CD4-positive, alpha-beta T cell treated with Interleukin-21 for 1 hour (primary cell): ENCODE data around the gene CASZ1.

Experiments used
- DNase-seq: peaks from one replicate; pipeline ENCODE4 v3.0.0-alpha.2; 2020

The CASZ1 gene

DNA sequence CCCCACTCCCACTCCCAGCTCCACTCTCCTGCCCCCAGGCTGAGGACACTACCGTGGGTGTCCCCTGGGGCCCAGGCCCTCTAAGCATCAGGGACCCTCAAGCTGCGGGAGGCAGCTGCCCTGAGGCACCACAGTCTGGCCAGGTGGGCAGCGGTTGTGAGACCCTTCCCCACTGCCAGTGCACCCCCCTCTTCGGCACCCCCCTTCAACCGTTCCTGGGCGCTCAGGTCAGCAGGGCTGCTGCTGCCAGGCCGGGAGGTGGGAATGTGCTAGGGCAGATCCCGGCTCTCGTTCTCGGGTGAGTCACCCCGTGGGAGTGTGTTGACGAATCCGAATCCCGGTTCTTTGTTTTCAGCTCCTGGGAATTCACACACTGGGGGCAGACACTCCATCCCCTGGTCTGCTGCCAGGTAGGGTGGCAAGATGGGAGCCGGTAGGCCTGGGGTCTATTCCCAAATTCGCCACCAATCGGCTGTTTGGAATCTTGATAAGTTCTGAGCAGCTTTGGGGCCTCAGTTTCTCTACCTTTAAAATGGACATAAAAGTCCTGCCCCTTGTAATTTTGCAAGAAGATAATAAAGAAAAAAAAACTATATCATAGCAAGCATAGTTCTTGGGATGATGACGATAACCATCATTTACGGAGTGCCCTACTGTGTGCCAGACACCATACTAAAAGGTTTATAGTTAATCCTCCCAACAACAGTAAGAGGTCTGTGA is 28.5 kb upstream of the CASZ1 start:
- no peak for DNase-seq

- DNase-seq = no peak
These were observed 26.6 kb upstream of the CASZ1 start for GRCh38 chr1:10823000-10823401.

- DNase-seq = no peak
These were observed 24.9 kb upstream of the CASZ1 start for GRCh38 chr1:10821388-10821787.

GRCh38 chr1:10820422-10820821 is 24.0 kb upstream of the CASZ1 start:
- DNase-seq = no peak

GRCh38 chr1:10819198-10819901 is 22.9 kb upstream of the CASZ1 start:
- DNase-seq = no peak

GRCh38 chr1:10818262-10819197 is 22.1 kb upstream of the CASZ1 start:
- no peak for DNase-seq

DNA sequence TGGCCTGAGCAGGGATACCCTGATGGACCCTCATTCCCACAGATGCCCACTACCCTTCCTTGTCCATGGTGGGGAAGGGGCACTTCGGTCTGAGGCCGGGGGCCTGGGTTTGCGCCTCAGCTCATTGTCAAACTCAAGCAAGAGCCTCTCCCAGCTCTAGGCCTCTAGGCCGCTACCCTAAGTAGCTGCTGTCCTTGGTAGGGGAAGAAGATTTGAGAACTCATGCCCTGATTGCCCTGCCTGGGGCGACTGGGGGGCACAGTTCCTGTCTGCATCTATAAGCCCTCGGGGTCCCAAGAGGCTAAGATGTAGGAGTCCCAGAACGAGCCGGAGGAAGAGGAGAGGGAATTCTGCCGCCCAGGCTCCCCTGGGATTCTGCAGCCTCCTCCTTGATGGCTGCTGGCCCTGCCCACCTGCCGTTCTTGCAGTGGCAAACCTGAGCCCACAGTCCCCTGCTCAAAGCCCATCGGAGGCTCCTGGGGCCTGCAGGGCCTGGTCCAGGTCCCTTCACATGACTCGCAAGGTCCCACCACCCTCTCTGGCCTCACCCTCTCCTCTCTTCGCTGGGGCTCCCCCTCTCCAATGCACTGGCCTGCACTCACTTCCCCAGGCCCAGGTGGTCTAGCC is 20.4 kb upstream of the CASZ1 start:
- no peak for DNase-seq

GRCh38 chr1:10816233-10816632 is 19.8 kb upstream of the CASZ1 start:
- DNase-seq = no peak

DNA sequence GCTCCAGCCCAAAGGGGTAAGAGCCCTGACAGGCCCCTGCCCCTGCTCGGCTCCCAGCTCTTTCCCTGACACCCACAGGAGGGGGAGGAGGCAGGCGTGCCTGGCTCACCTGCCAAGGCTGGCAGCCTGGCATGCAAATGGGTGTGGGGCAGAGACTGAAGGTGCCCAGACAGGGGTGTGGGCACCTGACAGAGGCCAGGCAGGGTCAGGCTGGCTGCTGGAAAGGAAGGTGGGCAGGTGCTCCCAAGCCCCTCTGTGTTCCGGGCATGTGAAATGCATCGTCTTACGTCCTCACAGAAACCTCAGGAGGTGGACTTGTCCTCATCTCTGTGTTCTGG is 19.4 kb upstream of the CASZ1 start:
- no peak for DNase-seq

DNA sequence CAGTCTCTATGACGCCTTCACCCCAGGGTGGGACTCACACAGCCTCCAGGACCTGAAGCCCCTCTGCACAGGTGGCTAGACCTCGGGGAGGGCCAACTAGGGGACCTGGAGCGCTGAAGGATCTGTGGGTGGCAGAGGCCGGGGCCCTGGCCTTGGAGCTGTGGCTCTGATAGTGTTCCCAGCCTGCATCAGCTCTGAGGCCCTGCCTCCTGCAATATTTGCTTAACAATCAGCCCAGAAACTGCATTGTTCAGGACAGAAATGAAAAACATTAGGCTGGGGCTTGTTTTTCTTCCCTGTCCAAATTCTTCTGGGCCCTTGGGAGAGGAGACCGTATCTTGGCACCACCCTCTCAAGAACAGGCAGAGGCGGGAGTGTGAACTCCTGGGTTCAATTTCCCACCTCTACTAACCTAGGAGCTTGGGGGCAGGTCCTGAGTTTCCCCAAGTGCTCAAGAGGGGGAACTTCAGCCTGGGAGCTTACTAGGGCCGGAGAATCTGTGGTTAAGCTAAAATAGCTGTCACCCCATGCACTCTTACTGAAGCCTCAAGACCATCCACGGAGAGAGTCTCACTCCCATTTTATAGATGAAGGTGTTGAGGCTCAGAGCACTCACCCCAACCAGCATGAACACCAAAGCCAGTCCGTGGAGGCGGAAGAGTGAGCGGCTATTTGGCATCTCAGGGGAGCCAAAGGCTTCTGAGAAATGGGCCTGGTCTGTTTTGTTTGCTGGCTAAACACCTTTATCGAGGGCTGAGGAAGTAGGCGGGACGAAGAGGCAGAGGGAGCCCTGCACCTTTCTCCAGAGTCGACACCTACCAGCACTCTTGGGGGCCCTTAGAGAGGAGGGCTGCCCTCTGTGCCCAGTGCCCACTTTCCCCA is 18.8 kb upstream of the CASZ1 start:
- no peak for DNase-seq

DNA sequence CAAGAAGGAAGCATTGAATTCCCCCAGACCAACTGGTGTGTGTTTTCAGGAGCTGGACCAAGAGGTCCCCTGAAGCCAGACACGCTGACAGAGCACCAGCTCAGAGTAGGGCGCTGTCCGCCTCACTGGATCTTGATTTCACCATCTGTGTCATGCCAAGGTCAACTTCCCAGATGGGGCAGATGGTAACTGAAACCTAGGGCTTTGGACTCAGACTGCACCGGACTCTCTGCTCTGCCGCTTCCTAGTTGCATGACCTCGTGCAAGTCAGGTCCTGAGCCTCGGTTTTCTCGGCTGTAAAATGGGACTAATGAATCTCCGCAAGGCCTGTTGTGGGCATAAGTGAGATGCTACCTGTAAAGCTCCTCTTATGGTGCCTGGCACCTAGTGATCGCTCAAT is 17.9 kb upstream of the CASZ1 start:
- no peak for DNase-seq

- DNase-seq = no peak
These were observed 17.4 kb upstream of the CASZ1 start for GRCh38 chr1:10813799-10814198.

DNA sequence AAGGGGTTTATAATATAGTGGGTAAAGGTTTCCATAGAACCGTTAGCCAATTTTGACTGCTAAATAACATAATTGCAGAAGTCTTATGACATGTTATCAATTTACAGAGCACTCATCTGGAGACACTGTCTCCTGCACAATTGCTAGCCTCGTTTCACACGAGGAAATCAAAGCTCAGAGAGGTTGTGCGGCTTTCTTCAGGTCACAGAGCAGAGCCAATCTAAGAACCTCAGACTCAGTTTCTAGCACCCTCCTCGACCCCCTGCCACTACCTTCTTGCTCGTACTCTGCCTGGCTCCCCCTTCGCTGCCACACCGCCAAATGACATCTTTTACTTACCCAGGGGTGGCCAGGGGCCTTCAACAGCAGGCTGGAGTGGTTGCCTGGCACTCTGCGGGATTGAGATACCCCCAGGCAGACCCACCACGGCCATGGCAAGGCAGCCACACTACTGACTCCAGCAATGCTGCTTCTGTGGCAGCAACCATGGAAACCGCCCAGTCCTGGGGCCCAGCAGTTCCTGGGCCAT is 16.0 kb upstream of the CASZ1 start:
- DNase-seq = no peak

- no peak for DNase-seq
These were observed 12.0 kb upstream of the CASZ1 start for GRCh38 chr1:10808441-10808840.

DNA sequence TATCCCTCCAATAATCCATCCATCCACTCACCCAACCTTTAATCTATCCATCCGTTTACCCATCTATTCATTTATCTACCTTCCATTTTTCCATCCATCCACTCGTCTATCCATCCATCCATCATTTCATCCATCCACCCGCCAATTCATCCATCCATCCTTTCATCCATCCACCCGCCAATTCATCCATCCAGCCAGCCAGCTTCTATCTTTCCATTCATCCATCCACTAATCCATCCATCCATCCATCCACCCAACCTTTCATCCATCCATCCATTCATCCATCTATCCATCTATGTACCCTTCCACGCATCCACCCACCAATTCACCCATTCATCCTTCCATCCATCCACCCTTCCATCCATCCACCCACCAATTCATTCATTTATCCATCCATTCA is 10.5 kb upstream of the CASZ1 start:
- DNase-seq = no peak

- no peak for DNase-seq
These were observed 7.8 kb upstream of the CASZ1 start for GRCh38 chr1:10803971-10804820.

- DNase-seq = no peak
These were observed 6.7 kb upstream of the CASZ1 start for GRCh38 chr1:10802944-10803715.

DNA sequence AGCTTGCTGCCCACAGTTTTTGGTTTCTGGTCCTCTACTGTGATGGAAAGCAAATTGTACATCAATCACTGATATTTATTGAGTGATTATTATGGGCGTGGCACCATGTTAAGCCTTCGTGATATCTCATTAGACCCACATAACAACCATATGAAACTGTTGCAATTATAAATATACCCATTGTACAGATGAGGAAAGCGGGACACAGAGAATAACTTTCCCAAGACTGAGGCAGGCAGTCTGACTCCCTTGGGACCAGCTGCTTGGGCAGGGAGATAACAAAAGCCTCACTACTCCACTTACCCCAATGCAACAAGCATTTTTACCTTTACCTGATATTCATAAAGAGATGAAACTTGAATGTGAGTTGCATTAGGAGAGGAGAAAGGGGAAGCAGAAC is 4.3 kb upstream of the CASZ1 start:
- DNase-seq = no peak

GRCh38 chr1:10799726-10800125 is 3.3 kb upstream of the CASZ1 start:
- DNase-seq = no peak
